IMR-90 (cell line): ENCODE data around the gene NKAIN2. TPM values are rescaled to one million over a fixed set of nuclear protein-coding genes. Genes with fewer than 3 reads are reported as not detected.

ENCODE experiments used
- ATAC-seq: fragments of 200-7000 bp; cut with Tn5 transposase; 2 replicates; pipeline ENCODE4 v1.9.1; 2020; ENCODE audit warnings: low read depth, mild to moderate bottlenecking, moderate library complexity
- BruUV-seq: library from RNA; stranded (reverse); fragments of 400-500 nt; replicated peaks from 2 replicates; lab custom pipeline; 2021; lab: Mats Ljungman, UMichigan
- CTCF ChIA-PET: fragments of 300-600 bp; formaldehyde crosslinking; extraction: SDS; loops from one replicate; lab custom pipeline; 2021; ENCODE audit warnings: antibody characterized with exemption; lab: Yijun Ruan, JAX
- POLR2A ChIA-PET: fragments of 300-600 bp; sonication (Branson Sonifier 250); formaldehyde crosslinking; loops from one replicate; lab custom pipeline; 2022; ENCODE audit warnings: antibody characterized with exemption; ENCODE audit not compliant: unreplicated experiment; lab: Charles Lee
- DNase-seq: peaks from one replicate; pipeline ENCODE4 v3.0.0; 2013
- H2AFZ ChIP-seq: replicated peaks from 2 replicates; pipeline ENCODE3; 2013; ENCODE audit warnings: low read length, mild to moderate bottlenecking; ENCODE audit not compliant: poor library complexity
- H2AK5ac ChIP-seq: 2 replicates; pipeline ENCODE4 v1.6.1; 2013; ENCODE audit warnings: low read depth, low read length, inconsistent platforms
- H2AK9ac ChIP-seq: replicated peaks from 2 replicates; pipeline ENCODE3; 2013; ENCODE audit warnings: mild to moderate bottlenecking, low read depth, low read length, moderate library complexity; ENCODE audit not compliant: poor library complexity
- H2BK120ac ChIP-seq: 2 replicates; pipeline ENCODE4 v1.6.1; 2013; ENCODE audit warnings: low read depth, low read length, inconsistent platforms
- H2BK15ac ChIP-seq: 3 replicates; pipeline ENCODE4 v1.6.1; 2013; ENCODE audit warnings: low read depth, low read length, inconsistent platforms
- H2BK20ac ChIP-seq: 2 replicates; pipeline ENCODE4 v1.6.1; 2013; ENCODE audit warnings: low read depth, mild to moderate bottlenecking, inconsistent platforms, low read length, moderate library complexity
- H2BK5ac ChIP-seq: 2 replicates; pipeline ENCODE4 v1.6.1; 2013; ENCODE audit warnings: mild to moderate bottlenecking, low read depth, low read length, inconsistent platforms; ENCODE audit not compliant: poor library complexity, severe bottlenecking
- H3K14ac ChIP-seq: replicated peaks from 2 replicates; pipeline ENCODE4 v1.6.1; 2013; ENCODE audit warnings: low read depth, low read length, inconsistent platforms
- H3K18ac ChIP-seq: 2 replicates; pipeline ENCODE4 v1.6.1; 2013; ENCODE audit warnings: low read depth, low read length, control low read depth
- H3K23ac ChIP-seq: 2 replicates; pipeline ENCODE4 v1.6.1; 2013; ENCODE audit warnings: low read depth, low read length, inconsistent platforms
- H3K27ac ChIP-seq: 2 replicates; pipeline ENCODE4 v1.5.1; 2013; ENCODE audit warnings: mild to moderate bottlenecking, control low read depth, low read length; ENCODE audit not compliant: insufficient read depth
- H3K27me3 ChIP-seq: 2 replicates; pipeline ENCODE4 v1.6.1; 2013; ENCODE audit warnings: low read length; ENCODE audit not compliant: control insufficient read depth, insufficient read depth
- H3K36me3 ChIP-seq: 2 replicates; pipeline ENCODE4 v1.6.1; 2013; ENCODE audit warnings: low read length, mixed read lengths; ENCODE audit not compliant: control insufficient read depth, insufficient read depth
- H3K4ac ChIP-seq: 2 replicates; pipeline ENCODE4 v1.6.1; 2013; ENCODE audit warnings: low read depth, low read length, inconsistent platforms
- H3K4me1 ChIP-seq: 2 replicates; pipeline ENCODE4 v1.6.1; 2013; ENCODE audit warnings: low read length, mixed read lengths; ENCODE audit not compliant: control insufficient read depth, insufficient read depth
- H3K4me2 ChIP-seq: 2 replicates; pipeline ENCODE4 v1.6.1; 2013; ENCODE audit warnings: low read depth, mild to moderate bottlenecking, control low read depth, low read length, moderate library complexity
- H3K4me3 ChIP-seq: 2 replicates; pipeline ENCODE4 v1.5.1; 2013; ENCODE audit warnings: low read depth, mild to moderate bottlenecking, control low read depth, low read length, moderate library complexity; ENCODE audit not compliant: insufficient read depth
- H3K56ac ChIP-seq: 2 replicates; pipeline ENCODE4 v1.6.1; 2013; ENCODE audit warnings: low read length, inconsistent platforms; ENCODE audit not compliant: insufficient read depth; ENCODE audit errors: extremely low read depth
- H3K79me1 ChIP-seq, 2 experiments: 2 replicates each; pipeline ENCODE4 v1.6.1; 2013; ENCODE audit warnings: low read length in 2 of 2, inconsistent platforms in 1 of 2, low read depth in 1 of 2
- H3K9ac ChIP-seq: 2 replicates; pipeline ENCODE4 v1.6.1; 2013; ENCODE audit warnings: low read depth, low read length, control low read depth
- H3K9me1 ChIP-seq: 2 replicates; pipeline ENCODE4 v1.6.1; 2013; ENCODE audit warnings: low read length, inconsistent platforms; ENCODE audit not compliant: insufficient read depth
- H3K9me3 ChIP-seq: 2 replicates; pipeline ENCODE4 v1.6.1; 2013; ENCODE audit warnings: low read length; ENCODE audit not compliant: control insufficient read depth, insufficient read depth
- H4K20me1 ChIP-seq: 2 replicates; pipeline ENCODE4 v1.6.1; 2013; ENCODE audit warnings: low read length, inconsistent platforms; ENCODE audit not compliant: insufficient read depth
- H4K5ac ChIP-seq: 2 replicates; pipeline ENCODE4 v1.6.1; 2013; ENCODE audit warnings: mild to moderate bottlenecking, low read depth, low read length, control low read depth
- H4K8ac ChIP-seq, 2 experiments: 2 replicates each; pipeline ENCODE4 v1.6.1; 2013; ENCODE audit warnings: low read depth in 2 of 2, low read length in 2 of 2, control low read depth in 1 of 2, inconsistent platforms in 1 of 2
- H4K91ac ChIP-seq: 2 replicates; pipeline ENCODE4 v1.6.1; 2013; ENCODE audit warnings: low read depth, low read length, inconsistent platforms; ENCODE audit not compliant: insufficient read depth
- CEBPB ChIP-seq: IDR thresholded peaks from 2 replicates; pipeline ENCODE4 v1.6.1; 2012; ENCODE audit warnings: low read depth, low read length, improper control_type of control experiment
- CHD1 ChIP-seq: IDR thresholded peaks from 2 replicates; pipeline ENCODE4 v1.6.1; 2012; ENCODE audit warnings: low read depth, low read length, improper control_type of control experiment
- FOS ChIP-seq: fragments of 150-350 bp; IDR thresholded peaks from 2 replicates; pipeline ENCODE4 v1.6.1; 2016; ENCODE audit warnings: low read depth, low read length
- MAFK ChIP-seq: IDR thresholded peaks from 2 replicates; pipeline ENCODE4 v1.6.1; 2012; ENCODE audit warnings: low read depth, low read length, improper control_type of control experiment
- MXI1 ChIP-seq: IDR thresholded peaks from 2 replicates; pipeline ENCODE4 v1.6.1; 2012; ENCODE audit warnings: low read depth, mild to moderate bottlenecking, low read length, moderate library complexity, borderline replicate concordance
- NFE2L2 ChIP-seq: fragments of 150-350 bp; IDR thresholded peaks from 2 replicates; pipeline ENCODE4 v1.6.1; 2016; ENCODE audit warnings: low read depth, mild to moderate bottlenecking, low read length
- RAD21 ChIP-seq: IDR thresholded peaks from 2 replicates; pipeline ENCODE4 v1.6.1; 2012; ENCODE audit warnings: low read length, improper control_type of control experiment
- RCOR1 ChIP-seq: IDR thresholded peaks from 2 replicates; pipeline ENCODE4 v1.6.1; 2012; ENCODE audit warnings: mild to moderate bottlenecking, low read length, improper control_type of control experiment; ENCODE audit not compliant: insufficient replicate concordance
- RFX5 ChIP-seq: IDR thresholded peaks from 2 replicates; pipeline ENCODE4 v1.8.0; 2012; ENCODE audit warnings: low read depth, mild to moderate bottlenecking, low read length, moderate library complexity
- SMC3 ChIP-seq: fragments of 150-350 bp; IDR thresholded peaks from 2 replicates; pipeline ENCODE4 v1.6.1; 2016; ENCODE audit warnings: low read depth, mild to moderate bottlenecking, antibody characterized with exemption, low read length, moderate library complexity
- WGBS, 2 experiments: methylation state at CpG; one replicate each; pipeline versions ENCODE4 v1.1.5 to v1.1.7; 2013; ENCODE audit warnings: missing lambda C conversion rate in 2 of 2; ENCODE audit not compliant: insufficient read length in 1 of 2; ENCODE audit errors: extremely low coverage in 2 of 2; 5-methylcytosine and 5-hydroxymethylcytosine counted together
- dilution Hi-C: fragments of 300-500 bp; cut with HindIII; formaldehyde crosslinking; loops from one replicate; pipeline ENCODE4 v1.14.3; 2018; ENCODE audit warnings: low sequenced_read_pairs; ENCODE audit not compliant: unreplicated experiment
- in situ Hi-C: fragments of 300-500 bp; cut with MboI; formaldehyde crosslinking; loops from 3 replicates; pipeline ENCODE4 v1.14.3; 2019; ENCODE audit warnings: low sequenced_read_pairs, inconsistent platforms, mixed read lengths
- intact Hi-C: fragments of 100-400 bp; cut with micrococcal nuclease; formaldehyde crosslinking; loops from 2 replicates; pipeline ENCODE4 v1.10.0; 2022
- polyA plus RNA-seq, 3 experiments: library from polyadenylated mRNA; depleted of rRNA; stranded (reverse); fragments of >200 nt; gene quantifications; 2 replicates each; pipeline ENCODE4 v1.2.3, GENCODE V29; 2012; ENCODE audit warnings: low replicate concordance in 1 of 3
- total RNA-seq: library from RNA; depleted of rRNA; stranded (reverse); fragments of >200 nt; gene quantifications from 2 replicates; pipeline ENCODE4 v1.2.3, GENCODE V29; 2012
- TF ChIP-seq, protein P1 (sequence below): fragments of 150-350 bp; IDR thresholded peaks from 2 replicates; pipeline ENCODE4 v1.6.1; 2016; ENCODE audit warnings: low read depth, mild to moderate bottlenecking, low read length, moderate library complexity, borderline replicate concordance
- TF ChIP-seq, protein P2 (sequence below): fragments of 150-350 bp; IDR thresholded peaks from 2 replicates; pipeline ENCODE4 v1.6.1; 2017; ENCODE audit warnings: mild to moderate bottlenecking, antibody characterized with exemption, low read length, low read depth

Gene NKAIN2
- total and polyA plus RNA-seq, 2 of the 4 experiments (the other 2 are of a cell fraction): not detected

DNA sequence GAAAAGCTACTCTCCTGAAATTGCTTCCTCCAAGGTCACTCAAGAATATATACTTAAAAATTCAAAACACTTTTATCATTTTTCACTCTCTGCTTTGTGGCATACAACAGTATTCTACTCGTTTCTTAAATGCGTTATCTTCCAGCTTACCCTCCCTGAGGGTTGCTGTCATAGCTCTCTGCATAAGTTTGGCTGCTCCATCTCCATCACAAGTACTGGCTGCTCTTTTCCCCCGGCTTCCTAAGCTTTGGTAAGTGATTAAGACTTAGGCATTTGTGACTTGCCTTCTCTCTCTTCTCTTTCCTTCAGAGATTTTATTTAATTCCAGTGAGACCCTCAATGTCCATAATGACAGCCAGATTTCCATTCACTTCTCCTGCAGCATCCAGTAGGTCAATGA lies 128.3 kb downstream of the NKAIN2 start:
- Histone ChIP-seq H3K14ac (no peak overlapping the region), H3K4me1 (no peaks in the 10 kb centered on the region), H4K20me1 (no peaks in the 10 kb centered on the region), H4K8ac (no peak overlapping the region), H3K27me3 (no peaks in the 10 kb centered on the region), H2AK9ac (no peak overlapping the region), H4K5ac (no peak overlapping the region), H2AFZ (no peak overlapping the region), H3K23ac (no peak overlapping the region), H2BK5ac (no peak overlapping the region), H3K4me3 (no peak overlapping the region), H3K79me1 (no peaks in the 10 kb centered on the region), H3K9me1 (no peaks in the 10 kb centered on the region), H2AK5ac (no peak overlapping the region), H3K18ac (no peak overlapping the region), H3K36me3 (no peaks in the 10 kb centered on the region), H4K91ac (no peak overlapping the region), H3K4me2 (no peak overlapping the region), H3K4ac (no peak overlapping the region), H3K27ac (no peak overlapping the region), H3K56ac (no peak overlapping the region), H2BK20ac (no peak overlapping the region), H2BK15ac (no peak overlapping the region), H2BK120ac (no peak overlapping the region), H3K9ac (no peak overlapping the region), H3K9me3 (no peaks in the 10 kb centered on the region)
- intact Hi-C loops (no loop called here), in situ Hi-C loops (no loop called here), dilution Hi-C loops (no loop called here)
- DNase-seq (no peak), ATAC-seq (no peak)
- TF ChIP-seq RAD21 (no peak), SMC3 (no peak), RFX5 (no peak), MAFK (no peak), CHD1 (no peak), FOS (no peak), MXI1 (no peak), NFE2L2 (no peak), CEBPB (no peak), RCOR1 (no peak)
- TF ChIP-seq, protein P1, sequence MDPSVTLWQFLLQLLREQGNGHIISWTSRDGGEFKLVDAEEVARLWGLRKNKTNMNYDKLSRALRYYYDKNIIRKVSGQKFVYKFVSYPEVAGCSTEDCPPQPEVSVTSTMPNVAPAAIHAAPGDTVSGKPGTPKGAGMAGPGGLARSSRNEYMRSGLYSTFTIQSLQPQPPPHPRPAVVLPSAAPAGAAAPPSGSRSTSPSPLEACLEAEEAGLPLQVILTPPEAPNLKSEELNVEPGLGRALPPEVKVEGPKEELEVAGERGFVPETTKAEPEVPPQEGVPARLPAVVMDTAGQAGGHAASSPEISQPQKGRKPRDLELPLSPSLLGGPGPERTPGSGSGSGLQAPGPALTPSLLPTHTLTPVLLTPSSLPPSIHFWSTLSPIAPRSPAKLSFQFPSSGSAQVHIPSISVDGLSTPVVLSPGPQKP: no peak
- TF ChIP-seq, protein P2, sequence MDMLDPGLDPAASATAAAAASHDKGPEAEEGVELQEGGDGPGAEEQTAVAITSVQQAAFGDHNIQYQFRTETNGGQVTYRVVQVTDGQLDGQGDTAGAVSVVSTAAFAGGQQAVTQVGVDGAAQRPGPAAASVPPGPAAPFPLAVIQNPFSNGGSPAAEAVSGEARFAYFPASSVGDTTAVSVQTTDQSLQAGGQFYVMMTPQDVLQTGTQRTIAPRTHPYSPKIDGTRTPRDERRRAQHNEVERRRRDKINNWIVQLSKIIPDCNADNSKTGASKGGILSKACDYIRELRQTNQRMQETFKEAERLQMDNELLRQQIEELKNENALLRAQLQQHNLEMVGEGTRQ: no peak
- POLR2A ChIA-PET: no interaction called here
- WGBS, 2 experiments: no CpG with 5 or more reads among the region's 3 CpGs
- CTCF ChIA-PET: no interaction called here
- BruUV-seq: no TSS peak
